Measurements from ENCODE around the gene RBKS. TPM values are rescaled to one million over a fixed set of nuclear protein-coding genes. Genes with fewer than 3 reads are reported as not detected.

The RBKS gene
- polyA plus RNA-seq, 3 donors, result 2.8 to 19.8 (median 9.4) TPM

- 89 to 100% (median 96%) methylated on average over 1 of the region's 1 CpG for whole genome bisulfite sequencing, 3 donors
- H3K27ac ChIP-seq (ENCODE audit: low read depth, low read length), result no peak overlapping the region
Measured at GRCh38 chr2:27852691-27853090, 37.5 kb downstream of the RBKS start.

- 90 to 98% (median 97%) methylated on average over 3 of the region's 3 CpGs for WGBS, 3 donors
- H3K27ac ChIP-seq (ENCODE audit: low read depth, low read length), result no peak overlapping the region
Measured at GRCh38 chr2:27849558-27850205, 40.5 kb downstream of the RBKS start.

GRCh38 chr2:27847333-27847732 lies 42.9 kb downstream of the RBKS start:
- 91 to 94% (median 94%) methylated on average over 2 of the region's 2 CpGs for WGBS, 3 donors
- no peak overlapping the region for H3K27ac ChIP-seq (ENCODE audit: low read depth, low read length)

GRCh38 chr2:27844821-27845255 lies 45.3 kb downstream of the RBKS start:
- H3K27ac ChIP-seq (ENCODE audit: low read depth, low read length), result no peak overlapping the region
- 60 to 81% (median 74%) methylated on average over 4 of the region's 4 CpGs for WGBS, 3 donors

- H3K27ac ChIP-seq (ENCODE audit: low read depth, low read length), result no peak overlapping the region
- 97 to 98% (median 97%) methylated on average over 7 of the region's 7 CpGs for WGBS, 3 donors
Measured at GRCh38 chr2:27843992-27844391, 46.2 kb downstream of the RBKS start.

- H3K27ac ChIP-seq (ENCODE audit: low read depth, low read length), result no peak overlapping the region
- WGBS, 3 donors, result 91 to 93% (median 92%) methylated on average over 5 of the region's 5 CpGs
Measured at GRCh38 chr2:27842894-27843293, 47.3 kb downstream of the RBKS start.

GRCh38 chr2:27839022-27839618 lies 51.1 kb downstream of the RBKS start:
- H3K27ac ChIP-seq (ENCODE audit: low read depth, low read length), result no peak overlapping the region
- WGBS, 3 donors, result 70 to 80% (median 79%) methylated on average over 3 of the region's 3 CpGs

- H3K27ac ChIP-seq (ENCODE audit: low read depth, low read length), result no peak overlapping the region
Measured at GRCh38 chr2:27838502-27838901, 51.7 kb downstream of the RBKS start.

GRCh38 chr2:27833931-27834330 lies 56.3 kb downstream of the RBKS start:
- H3K27ac ChIP-seq (ENCODE audit: low read depth, low read length), result no peak overlapping the region
- WGBS, 3 donors, result 53 to 68% (median 62%) methylated on average over 1 of the region's 1 CpG

- no peak overlapping the region for H3K27ac ChIP-seq (ENCODE audit: low read depth, low read length)
- whole genome bisulfite sequencing, 3 donors, result 33 to 79% (median 34%) methylated on average over 2 of the region's 2 CpGs
Measured at GRCh38 chr2:27832396-27832795, 57.8 kb downstream of the RBKS start.

GRCh38 chr2:27831279-27832050 lies 58.7 kb downstream of the RBKS start:
- no peak overlapping the region for H3K27ac ChIP-seq (ENCODE audit: low read depth, low read length)
- WGBS, 3 donors, result 68 to 93% (median 79%) methylated on average over 7 of the region's 7 CpGs

- H3K27ac ChIP-seq (ENCODE audit: low read depth, low read length), result no peak overlapping the region
- 81 to 94% (median 84%) methylated on average over 4 of the region's 4 CpGs for WGBS, 3 donors
Measured at GRCh38 chr2:27830656-27831055, 59.5 kb downstream of the RBKS start.

- H3K27ac ChIP-seq (ENCODE audit: low read depth, low read length), result no peak overlapping the region
- WGBS, 3 donors, result 79 to 94% (median 86%) methylated on average over 3 of the region's 3 CpGs
Measured at GRCh38 chr2:27829791-27830190, 60.4 kb downstream of the RBKS start.

GRCh38 chr2:27828305-27828704 lies 61.9 kb downstream of the RBKS start:
- H3K27ac ChIP-seq (ENCODE audit: low read depth, low read length), result no peak overlapping the region
- 54 to 91% (median 83%) methylated on average over 1 of the region's 1 CpG for WGBS, 3 donors

GRCh38 chr2:27824401-27824800 lies 65.8 kb downstream of the RBKS start:
- WGBS, 3 donors, result 99 to 100% (median 100%) methylated on average over 1 of the region's 1 CpG
- no peak overlapping the region for H3K27ac ChIP-seq (ENCODE audit: low read depth, low read length)

GRCh38 chr2:27823569-27823968 lies 66.6 kb downstream of the RBKS start:
- H3K27ac ChIP-seq (ENCODE audit: low read depth, low read length), result no peak overlapping the region
- WGBS, 3 donors, result 93 to 97% (median 94%) methylated on average over 5 of the region's 5 CpGs

GRCh38 chr2:27823135-27823534 lies 67.1 kb downstream of the RBKS start:
- 86 to 89% (median 88%) methylated on average over 5 of the region's 5 CpGs for WGBS, 3 donors
- H3K27ac ChIP-seq (ENCODE audit: low read depth, low read length), result no peak overlapping the region

- WGBS, 3 donors, result 98 to 100% (median 100%) methylated on average over 1 of the region's 1 CpG
- no peak overlapping the region for H3K27ac ChIP-seq (ENCODE audit: low read depth, low read length)
Measured at GRCh38 chr2:27822049-27822448, 68.1 kb downstream of the RBKS start.

GRCh38 chr2:27815860-27816438 lies 74.2 kb downstream of the RBKS start:
- WGBS, 3 donors, result 92 to 97% (median 95%) methylated on average over 4 of the region's 4 CpGs
- no peak overlapping the region for H3K27ac ChIP-seq (ENCODE audit: low read depth, low read length)
